Muscle layer of duodenum (tissue), 2 donors: ENCODE data around the gene PITPNM3.
"Not testable (repeated sequence)": the region's sequence is repeated elsewhere in the genome, so short reads cannot be mapped to it uniquely, and the experiment has no call there.

Source experiments
- H3K27ac ChIP-seq: one replicate; pipeline ENCODE4 v1.7.0; 2013; ENCODE audit warnings: mild to moderate bottlenecking, low read length
- H3K27me3 ChIP-seq: one replicate; pipeline ENCODE4 v1.7.0; 2013; ENCODE audit warnings: low read depth, mild to moderate bottlenecking, control low read depth, low read length
- H3K36me3 ChIP-seq, 2 donors: one replicate each; pipeline ENCODE4 v1.7.0; 2013; ENCODE audit warnings: low read length in 2 of 2, control low read depth in 1 of 2, mild to moderate bottlenecking in 1 of 2; ENCODE audit not compliant: insufficient read depth in 2 of 2, control insufficient read depth in 1 of 2
- H3K4me1 ChIP-seq, 2 donors: one replicate each; pipeline ENCODE4 v1.7.0; 2013; ENCODE audit warnings: low read length in 2 of 2, mild to moderate bottlenecking in 2 of 2, control low read depth in 1 of 2, moderate library complexity in 1 of 2; ENCODE audit not compliant: insufficient read depth in 2 of 2, control insufficient read depth in 1 of 2
- H3K4me3 ChIP-seq, 2 donors: one replicate each; pipeline ENCODE4 v1.7.0; 2013; ENCODE audit warnings: low read length in 2 of 2, low read depth in 1 of 2, mild to moderate bottlenecking in 1 of 2
- H3K9me3 ChIP-seq, 2 donors: one replicate each; pipeline ENCODE4 v1.7.0; 2013; ENCODE audit warnings: low read length in 2 of 2, control low read depth in 1 of 2, mild to moderate bottlenecking in 1 of 2; ENCODE audit not compliant: control insufficient read depth in 1 of 2
- donor health status: healthy.

The PITPNM3 gene

DNA sequence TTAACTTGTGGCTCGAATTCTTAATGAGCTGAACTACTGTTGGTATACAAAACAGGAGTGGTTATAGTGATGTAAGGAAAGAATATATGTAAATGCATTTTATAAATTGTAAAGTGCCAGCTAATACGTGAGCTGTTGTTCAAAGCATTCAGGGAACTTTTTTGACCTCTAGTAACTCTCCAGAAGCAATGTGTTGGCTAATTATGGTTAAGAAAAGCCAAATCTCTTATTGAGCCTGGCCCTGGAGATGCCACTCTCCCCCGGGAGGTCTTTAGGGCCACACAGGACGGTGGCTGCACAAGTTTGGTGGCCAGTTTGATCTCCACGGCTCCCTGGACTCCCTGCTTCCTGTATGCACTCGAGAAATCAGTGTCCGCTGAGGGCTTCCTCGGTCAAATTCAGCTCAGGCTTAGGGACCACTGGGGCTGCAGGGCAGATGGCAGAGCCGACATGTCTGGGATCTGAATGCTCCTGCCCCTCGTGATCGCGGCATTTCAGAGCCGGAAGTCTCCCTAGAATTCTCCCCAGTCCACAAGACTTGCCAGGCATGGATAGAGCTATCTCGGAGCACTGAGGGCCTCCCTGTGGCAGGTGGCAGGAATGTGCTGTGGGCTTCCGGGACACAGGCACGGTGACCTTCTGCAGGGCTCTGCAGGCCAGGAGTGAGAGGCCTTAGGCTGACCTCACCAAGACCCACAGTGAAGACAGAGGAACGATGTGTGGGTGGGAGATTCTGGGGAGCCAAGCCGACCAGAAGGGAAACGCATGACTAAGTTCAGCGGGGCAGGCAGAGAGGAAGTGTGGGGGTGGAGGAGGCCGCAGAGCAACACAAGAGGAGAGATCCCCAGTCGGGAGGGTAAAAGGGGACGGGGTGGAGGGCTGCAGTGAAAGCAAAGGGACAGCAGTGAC lies 18.6 kb upstream of the PITPNM3 start:
- no peak overlapping the region for H3K27ac ChIP-seq

DNA sequence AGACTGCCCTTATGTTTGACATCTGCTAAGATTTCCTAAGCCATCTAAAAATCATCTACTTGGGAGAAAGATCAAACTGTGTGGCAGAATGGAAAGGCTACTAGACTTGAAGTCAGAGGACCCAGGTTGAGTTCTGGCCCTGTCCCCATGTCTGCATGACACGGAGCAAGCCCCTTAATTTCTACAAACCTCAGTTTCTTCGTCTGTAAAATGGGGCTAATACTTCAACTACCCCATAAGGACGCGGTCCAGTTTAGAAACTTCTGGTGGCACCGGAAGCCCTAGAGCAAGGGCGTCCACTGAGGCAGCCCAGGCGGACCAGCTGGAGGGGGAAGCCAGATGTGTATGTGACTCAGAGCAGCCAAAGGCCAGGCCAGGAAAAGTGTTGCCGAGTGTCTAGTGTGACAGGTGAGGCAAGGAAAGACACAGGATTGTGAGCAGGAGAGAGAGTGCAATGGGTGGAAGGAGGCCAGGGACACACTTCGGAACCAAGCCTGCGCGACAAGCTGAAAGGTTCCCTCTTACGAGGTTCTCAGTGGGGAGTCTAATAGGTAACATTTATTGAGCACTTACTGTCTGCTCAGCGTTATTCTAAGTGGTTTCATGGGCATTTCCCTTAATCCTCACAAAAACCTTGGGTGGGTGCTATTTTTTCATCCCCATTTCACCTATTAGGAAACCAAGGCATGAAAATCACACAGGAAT lies 17.8 kb upstream of the PITPNM3 start:
- Histone ChIP-seq H3K36me3 (peaks cover 16% of the 10 kb centered on the region in 2 donors), H3K4me3 (no peak overlapping the region), H3K27me3 (no peaks in the 10 kb centered on the region), H3K4me1 (peaks cover 3 to 23% of the 10 kb centered on the region in 2 donors), H3K27ac (no peak overlapping the region), H3K9me3 (no peaks in the 10 kb centered on the region)

More for the DNA sequence above, 18.6 kb upstream of the PITPNM3 start:
- Histone ChIP-seq H3K4me1 (peaks cover 3 to 23% of the 10 kb centered on the region in 2 donors), H3K36me3 (peaks cover 16 to 22% of the 10 kb centered on the region in 2 donors), H3K4me3 (no peak overlapping the region), H3K9me3 (no peaks in the 10 kb centered on the region), H3K27me3 (no peaks in the 10 kb centered on the region)

GRCh38 chr17:6573495-6573894 lies 17.1 kb upstream of the PITPNM3 start:
- not testable (repeated sequence) for H3K9me3 ChIP-seq, H3K27ac ChIP-seq, H3K27me3 ChIP-seq, H3K4me3 ChIP-seq
- peaks cover 9 to 11% of the 10 kb centered on the region in 2 donors for H3K36me3 ChIP-seq
- peaks cover 3 to 23% of the 10 kb centered on the region in 2 donors for H3K4me1 ChIP-seq

DNA sequence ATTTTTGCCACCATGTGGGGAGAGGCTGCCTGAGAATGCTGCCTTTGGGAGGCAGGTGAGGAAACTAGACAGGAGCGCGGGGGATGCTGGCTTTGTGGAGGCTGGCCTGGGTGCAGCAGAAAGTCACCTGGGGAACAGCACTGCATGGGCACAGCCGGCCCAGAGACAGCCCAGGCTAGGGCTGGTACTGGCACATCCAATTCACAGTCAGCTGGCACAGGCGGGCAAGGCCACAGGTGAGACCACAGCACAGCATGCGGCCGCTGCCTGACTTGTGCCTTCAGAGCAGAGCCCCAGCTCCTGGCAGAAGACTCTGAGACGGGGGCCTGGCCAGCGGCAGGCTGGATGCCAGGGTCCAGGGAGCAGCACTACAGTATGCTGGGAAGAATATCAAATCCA lies 16.6 kb upstream of the PITPNM3 start:
- Histone ChIP-seq H3K27me3 (no peaks in the 10 kb centered on the region), H3K36me3 (peaks cover 5 to 9% of the 10 kb centered on the region in 2 donors), H3K4me3 (no peak overlapping the region), H3K4me1 (peaks cover 3 to 26% of the 10 kb centered on the region in 2 donors), H3K27ac (no peak overlapping the region), H3K9me3 (no peaks in the 10 kb centered on the region)

DNA sequence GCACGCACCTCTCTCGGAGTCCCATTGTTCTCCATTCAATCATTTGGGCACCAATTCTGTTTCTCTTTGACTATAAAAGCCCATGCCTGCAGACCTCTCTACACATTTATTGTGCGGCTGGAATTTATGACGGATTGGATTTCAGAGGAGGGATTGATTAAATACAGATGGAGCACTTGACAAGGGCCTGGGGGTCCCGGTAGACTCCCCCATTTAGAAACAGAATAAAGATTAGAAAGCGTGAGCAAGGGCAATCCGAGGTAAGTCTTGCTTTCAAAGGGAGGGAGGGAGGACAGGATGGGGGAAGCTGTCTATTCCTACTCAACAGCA lies 15.1 kb upstream of the PITPNM3 start:
- H3K27me3 ChIP-seq: no peaks in the 10 kb centered on the region
- H3K36me3 ChIP-seq: no peaks in the 10 kb centered on the region
- no peaks in the 10 kb centered on the region for H3K9me3 ChIP-seq
- H3K4me1 ChIP-seq: peaks cover 3 to 33% of the 10 kb centered on the region in 2 donors
- no peak overlapping the region for H3K27ac ChIP-seq
- H3K4me3 ChIP-seq: no peak overlapping the region

DNA sequence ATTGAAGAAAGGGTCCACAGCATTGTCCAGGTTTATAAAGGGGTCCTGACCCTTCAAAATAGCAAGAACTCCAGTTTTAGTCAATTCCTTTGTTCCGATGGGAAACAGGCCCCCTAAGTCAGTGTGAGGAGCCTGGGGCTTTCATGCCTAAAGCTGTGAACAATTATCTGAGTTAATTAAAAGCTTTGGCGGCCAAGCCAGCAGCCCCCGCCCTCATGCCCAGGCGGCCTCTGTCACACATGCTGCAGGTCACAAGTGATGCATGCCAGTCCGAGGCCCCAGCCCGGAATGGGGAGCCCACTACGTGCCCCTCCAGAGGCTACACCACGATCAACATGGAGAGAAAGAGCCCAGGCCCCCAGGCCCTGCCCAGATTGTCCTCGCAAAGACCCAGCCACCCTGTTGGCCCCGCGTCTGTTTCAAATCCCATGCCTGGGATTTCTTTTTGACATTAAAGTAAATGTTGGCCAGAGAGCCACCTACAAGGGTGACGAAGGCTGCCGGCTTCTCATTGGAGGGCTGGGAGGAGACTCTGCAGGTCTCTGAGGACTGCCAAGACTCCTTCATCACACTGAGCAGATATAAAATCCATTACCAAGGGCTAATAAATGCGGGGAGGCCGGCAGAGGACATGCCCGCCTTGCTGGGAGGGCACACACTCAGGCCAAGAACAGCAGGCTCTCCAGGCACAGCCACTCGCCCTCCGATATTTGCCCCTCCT lies 14.5 kb upstream of the PITPNM3 start:
- H3K36me3 ChIP-seq: no peaks in the 10 kb centered on the region
- peaks cover 3 to 31% of the 10 kb centered on the region in 2 donors for H3K4me1 ChIP-seq
- no peak overlapping the region for H3K27ac ChIP-seq
- no peak overlapping the region for H3K4me3 ChIP-seq
- no peaks in the 10 kb centered on the region for H3K9me3 ChIP-seq
- no peaks in the 10 kb centered on the region for H3K27me3 ChIP-seq

GRCh38 chr17:6569370-6570285 lies 13.3 kb upstream of the PITPNM3 start:
- Histone ChIP-seq H3K36me3 (no peaks in the 10 kb centered on the region), H3K27ac (no peak overlapping the region), H3K4me3 (no peak overlapping the region), H3K9me3 (no peaks in the 10 kb centered on the region), H3K27me3 (no peaks in the 10 kb centered on the region), H3K4me1 (peaks cover under 1 to 22% of the 10 kb centered on the region in 2 donors)

DNA sequence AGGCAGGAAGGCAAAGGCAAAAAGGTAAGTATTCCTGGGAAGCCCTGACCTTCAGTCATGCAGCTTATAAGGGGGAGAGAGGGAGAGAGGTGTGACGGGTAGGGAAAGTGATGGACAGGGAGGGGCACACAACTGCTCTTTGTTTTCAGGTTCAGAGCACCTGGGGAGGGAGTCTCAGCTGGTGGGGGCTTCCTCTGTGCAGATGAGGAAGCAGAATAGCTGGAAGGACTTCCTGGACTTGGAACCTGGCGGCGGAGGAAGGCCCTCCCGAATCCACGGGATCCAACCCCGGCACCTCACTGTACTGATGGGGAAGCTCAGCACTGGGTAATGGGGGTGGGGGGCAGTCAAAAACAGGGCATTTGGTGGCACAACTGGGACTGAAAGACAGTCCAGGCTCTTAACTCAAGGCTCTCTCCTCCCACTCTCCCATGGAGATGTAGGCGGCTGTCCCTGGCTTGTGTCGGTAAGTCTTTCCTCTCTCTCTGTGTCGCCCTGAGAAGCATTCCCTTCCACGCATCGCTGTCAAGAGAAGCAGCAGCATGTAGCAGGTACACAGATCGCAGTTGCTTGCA lies 11.9 kb upstream of the PITPNM3 start:
- Histone ChIP-seq H3K36me3 (no peaks in the 10 kb centered on the region), H3K27me3 (no peaks in the 10 kb centered on the region), H3K9me3 (no peaks in the 10 kb centered on the region), H3K4me1 (peaks cover 0 to 22% of the 10 kb centered on the region in 2 donors), H3K27ac (no peak overlapping the region), H3K4me3 (no peak overlapping the region)

DNA sequence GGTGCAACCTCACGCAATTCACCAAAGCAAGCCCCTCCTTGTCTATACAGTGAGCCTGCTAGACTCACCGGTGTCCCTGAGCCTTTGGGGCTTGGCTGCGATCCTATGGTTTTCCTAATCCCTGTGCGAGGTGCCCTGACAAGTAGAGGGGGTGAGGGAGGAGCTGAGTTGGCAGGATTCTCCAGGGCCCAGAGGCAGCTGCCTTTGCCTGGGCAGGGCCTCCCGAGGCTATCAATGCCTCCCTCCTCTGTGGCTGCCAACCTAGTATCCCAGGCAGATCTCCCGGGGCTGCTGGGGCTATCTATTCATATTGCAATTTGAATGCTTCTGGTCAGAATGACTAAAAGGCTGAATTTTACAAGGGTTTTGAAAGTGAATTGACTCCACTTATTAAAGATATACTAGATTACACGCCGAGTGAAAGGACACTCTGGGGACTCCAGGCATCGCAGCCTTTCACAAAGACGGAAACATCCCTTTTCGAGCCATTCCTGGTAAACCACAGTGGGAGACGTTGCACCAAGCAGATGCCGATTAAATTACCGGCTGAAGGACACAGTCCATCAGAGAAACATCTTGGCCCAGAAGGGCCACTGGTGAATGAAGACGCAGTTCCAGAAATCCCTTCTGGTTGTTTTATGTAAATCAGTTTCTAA lies 11.3 kb upstream of the PITPNM3 start:
- Histone ChIP-seq H3K27ac (no peak overlapping the region), H3K4me1 (peaks cover 0 to 22% of the 10 kb centered on the region in 2 donors)

GRCh38 chr17:6561446-6561845 lies 5.1 kb upstream of the PITPNM3 start:
- H3K27ac ChIP-seq: no peak overlapping the region
- no peaks in the 10 kb centered on the region for H3K36me3 ChIP-seq
- no peaks in the 10 kb centered on the region for H3K27me3 ChIP-seq
- H3K4me1 ChIP-seq: no peaks in the 10 kb centered on the region
- H3K9me3 ChIP-seq: no peaks in the 10 kb centered on the region
- H3K4me3 ChIP-seq: no peak overlapping the region

More for the DNA sequence above, 11.3 kb upstream of the PITPNM3 start:
- H3K4me3 ChIP-seq: no peak overlapping the region
- H3K27me3 ChIP-seq: no peaks in the 10 kb centered on the region
- no peaks in the 10 kb centered on the region for H3K9me3 ChIP-seq
- no peaks in the 10 kb centered on the region for H3K36me3 ChIP-seq
